LNCaP clone FGC (cell line): ENCODE data around the gene FGGY.

Experiments
- DNase-seq: peaks from one replicate; pipeline ENCODE4 v3.0.0-alpha.2; 2011; ENCODE audit warnings: low read depth
- H3K4me3 ChIP-seq: 2 replicates; pipeline ENCODE4 v1.5.1; 2011; ENCODE audit warnings: mild to moderate bottlenecking, low read depth, low read length, control low read depth
- TF ChIP-seq, protein P1 (sequence below): IDR thresholded peaks from 2 replicates; pipeline ENCODE4 v1.5.1; 2012; ENCODE audit warnings: mild to moderate bottlenecking; ENCODE audit not compliant: control insufficient read depth, insufficient read depth; ENCODE audit errors: extremely low read depth

The FGGY gene

GRCh38 chr1:59446257-59446901 lies 149.5 kb downstream of the FGGY start:
- no peak overlapping the region for H3K4me3 ChIP-seq
- no peak for DNase-seq
- TF ChIP-seq, protein P1, sequence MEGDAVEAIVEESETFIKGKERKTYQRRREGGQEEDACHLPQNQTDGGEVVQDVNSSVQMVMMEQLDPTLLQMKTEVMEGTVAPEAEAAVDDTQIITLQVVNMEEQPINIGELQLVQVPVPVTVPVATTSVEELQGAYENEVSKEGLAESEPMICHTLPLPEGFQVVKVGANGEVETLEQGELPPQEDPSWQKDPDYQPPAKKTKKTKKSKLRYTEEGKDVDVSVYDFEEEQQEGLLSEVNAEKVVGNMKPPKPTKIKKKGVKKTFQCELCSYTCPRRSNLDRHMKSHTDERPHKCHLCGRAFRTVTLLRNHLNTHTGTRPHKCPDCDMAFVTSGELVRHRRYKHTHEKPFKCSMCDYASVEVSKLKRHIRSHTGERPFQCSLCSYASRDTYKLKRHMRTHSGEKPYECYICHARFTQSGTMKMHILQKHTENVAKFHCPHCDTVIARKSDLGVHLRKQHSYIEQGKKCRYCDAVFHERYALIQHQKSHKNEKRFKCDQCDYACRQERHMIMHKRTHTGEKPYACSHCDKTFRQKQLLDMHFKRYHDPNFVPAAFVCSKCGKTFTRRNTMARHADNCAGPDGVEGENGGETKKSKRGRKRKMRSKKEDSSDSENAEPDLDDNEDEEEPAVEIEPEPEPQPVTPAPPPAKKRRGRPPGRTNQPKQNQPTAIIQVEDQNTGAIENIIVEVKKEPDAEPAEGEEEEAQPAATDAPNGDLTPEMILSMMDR: no peak

DNA sequence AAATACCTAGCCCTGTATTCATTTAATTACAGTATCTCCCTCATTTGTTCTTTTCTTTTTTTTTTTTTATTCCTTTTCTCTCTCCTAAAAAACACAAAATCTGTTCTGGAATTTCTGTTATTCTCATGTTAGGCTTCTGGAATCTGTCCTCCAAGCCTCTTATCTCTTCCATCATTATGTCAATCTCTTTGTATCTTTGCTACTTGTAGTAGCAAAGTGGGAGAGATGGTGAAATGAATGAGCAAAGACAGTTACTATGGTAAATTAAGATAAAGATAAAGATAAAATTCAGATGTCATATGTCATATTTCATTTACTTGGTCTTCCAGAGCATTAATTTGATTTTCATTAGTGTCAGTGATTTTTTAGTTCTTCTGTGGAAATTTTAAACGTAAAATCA lies 155.1 kb downstream of the FGGY start:
- TF ChIP-seq, protein P1: no peak

DNA sequence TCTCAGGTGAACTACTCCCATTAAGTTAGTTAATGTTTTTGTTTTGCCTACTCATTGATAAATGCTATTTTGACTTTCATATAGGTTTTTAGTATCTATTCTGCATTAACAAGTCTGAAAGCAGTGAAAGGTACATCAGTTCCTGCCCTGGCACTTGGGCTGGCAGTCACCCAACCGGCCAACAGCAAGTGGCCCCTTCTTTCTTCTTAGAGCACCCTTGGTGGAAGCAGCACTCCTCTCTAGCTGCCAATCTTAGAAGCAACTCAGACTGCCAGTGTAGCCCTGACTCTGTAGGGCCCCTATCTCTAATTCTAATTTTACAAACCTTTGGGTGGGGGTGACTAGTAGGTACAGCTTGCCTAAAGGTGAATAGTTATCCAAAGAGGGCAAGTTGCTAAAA lies 155.7 kb downstream of the FGGY start:
- TF ChIP-seq, protein P1: no peak
- no peak for DNase-seq
- H3K4me3 ChIP-seq: no peak overlapping the region

More for the DNA sequence above, 155.1 kb downstream of the FGGY start:
- no peak for DNase-seq
- H3K4me3 ChIP-seq: no peak overlapping the region

DNA sequence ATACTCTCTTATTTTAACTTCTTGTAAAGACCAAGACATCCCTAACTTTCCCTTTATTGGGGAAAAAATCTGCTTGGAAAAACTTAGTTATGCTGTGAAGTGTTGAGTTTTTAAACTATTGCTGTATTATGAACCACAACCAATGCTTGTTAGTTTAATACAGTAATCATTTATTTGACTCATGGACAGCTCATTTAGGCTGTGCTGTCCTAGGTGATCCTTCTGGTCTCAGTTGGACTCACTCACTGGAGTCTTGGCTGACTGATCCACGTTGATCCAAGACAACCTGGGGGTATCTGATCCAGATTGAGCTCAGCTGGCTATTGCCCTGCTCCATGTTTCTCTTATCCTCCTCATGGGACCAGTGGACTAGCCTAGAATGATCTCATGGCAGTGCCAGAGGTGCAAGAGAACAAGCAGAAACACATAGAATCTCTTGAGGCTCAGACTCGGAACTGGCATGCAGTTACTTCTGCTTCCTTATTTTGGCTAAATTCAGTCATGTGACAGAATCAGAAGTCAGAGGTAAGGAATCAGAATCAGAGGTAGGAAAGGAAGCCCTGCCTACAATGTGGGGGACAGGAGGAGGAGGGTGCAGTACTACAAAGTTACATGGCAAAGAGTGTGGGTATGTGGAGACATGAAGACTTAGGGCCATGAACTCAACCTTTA lies 156.5 kb downstream of the FGGY start:
- DNase-seq: no peak
- TF ChIP-seq, protein P1: no peak
- no peak overlapping the region for H3K4me3 ChIP-seq

DNA sequence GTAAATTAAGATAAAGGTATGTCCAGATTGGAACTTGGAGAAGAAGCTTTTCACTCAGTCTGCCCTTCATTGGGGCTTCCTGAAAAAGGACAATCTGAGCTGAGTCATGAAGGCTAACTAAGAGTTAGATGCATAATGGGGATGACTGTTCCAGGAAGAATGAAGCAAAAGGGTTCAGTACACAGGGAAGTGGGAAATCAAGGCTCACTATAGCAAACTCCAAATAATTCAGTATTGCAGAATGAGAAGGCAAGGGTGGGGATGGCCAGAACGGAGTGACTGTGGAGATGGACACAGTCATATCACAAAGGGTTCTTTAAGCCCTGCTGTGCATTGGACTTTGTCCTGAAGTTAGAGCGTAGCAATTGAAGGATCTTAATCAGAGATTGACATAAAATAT lies 158.3 kb downstream of the FGGY start:
- no peak for DNase-seq
- H3K4me3 ChIP-seq: no peak overlapping the region
- TF ChIP-seq, protein P1: no peak

- TF ChIP-seq, protein P1: no peak
- no peak overlapping the region for H3K4me3 ChIP-seq
- DNase-seq: no peak
These were observed 160.9 kb downstream of the FGGY start for GRCh38 chr1:59457786-59458185.
